CD4-positive, alpha-beta T cell (primary cell): ENCODE data around the gene TRPM4. TPM values are rescaled to one million over a fixed set of nuclear protein-coding genes. Genes with fewer than 3 reads are reported as not detected.

ENCODE experiments used
- ATAC-seq: fragments of 200-7000 bp; cut with Tn5 transposase; one replicate; pipeline ENCODE4 v1.10.0; 2022; ENCODE audit warnings: mild to moderate bottlenecking; ENCODE audit not compliant: poor library complexity
- CTCF ChIA-PET: fragments of 350-600 bp; sonication (Branson Sonifier 250); formaldehyde crosslinking; loops from one replicate; lab custom pipeline; 2021; ENCODE audit warnings: antibody characterized with exemption, inconsistent platforms; lab: Charles Lee
- POLR2A ChIA-PET: fragments of 350-600 bp; sonication (Branson Sonifier 250); formaldehyde crosslinking; loops from one replicate; lab custom pipeline; 2021; ENCODE audit warnings: antibody characterized with exemption, inconsistent platforms; lab: Charles Lee
- DNase-seq, 14 experiments: peaks; one replicate each; pipeline ENCODE4 v3.0.0-alpha.2; 2013 to 2020; ENCODE audit warnings: mixed read lengths in 2 of 14
- H3K27ac ChIP-seq, 2 donors: one replicate each; pipeline versions ENCODE4 v1.5.1 to v1.7.0; 2013; ENCODE audit warnings: low read length in 2 of 2, low read depth in 1 of 2, mild to moderate bottlenecking in 1 of 2
- H3K27me3 ChIP-seq, 2 experiments: 1 replicate in 1 of 2; 2 replicates in 1 of 2; pipeline versions ENCODE4 v1.6.1 to v1.7.0; 2013; ENCODE audit warnings: low read length in 2 of 2, control low read depth in 1 of 2, mild to moderate bottlenecking in 1 of 2, moderate library complexity in 1 of 2; ENCODE audit not compliant: insufficient read depth in 2 of 2, control insufficient read depth in 1 of 2
- H3K36me3 ChIP-seq: one replicate; pipeline ENCODE4 v1.6.1; 2013; ENCODE audit warnings: low read length, control low read depth; ENCODE audit not compliant: insufficient read depth
- H3K4me1 ChIP-seq: one replicate; pipeline ENCODE4 v1.6.1; 2013; ENCODE audit warnings: low read length, control low read depth; ENCODE audit not compliant: insufficient read depth
- H3K4me3 ChIP-seq: one replicate; pipeline ENCODE4 v1.5.1; 2013; ENCODE audit warnings: mild to moderate bottlenecking, low read length, moderate library complexity
- H3K9me3 ChIP-seq, 2 experiments: 1 replicate in 1 of 2; 2 replicates in 1 of 2; pipeline versions ENCODE4 v1.6.1 to v1.7.0; 2013; ENCODE audit warnings: low read length in 2 of 2, mild to moderate bottlenecking in 2 of 2, control low read depth in 1 of 2, moderate library complexity in 1 of 2; ENCODE audit not compliant: control insufficient read depth in 1 of 2, insufficient read depth in 1 of 2
- H3K27ac Mint-ChIP-seq: one replicate; pipeline ENCODE4 v1.8.0; 2020; ENCODE audit warnings: mixed read lengths
- H3K27me3 Mint-ChIP-seq: one replicate; pipeline ENCODE4 v1.8.0; 2021; ENCODE audit warnings: mixed read lengths
- H3K36me3 Mint-ChIP-seq: one replicate; pipeline ENCODE4 v1.8.0; 2021; ENCODE audit warnings: low read depth, mixed read lengths
- H3K4me1 Mint-ChIP-seq: one replicate; pipeline ENCODE4 v1.8.0; 2021; ENCODE audit warnings: low read depth, mixed read lengths
- H3K4me3 Mint-ChIP-seq: one replicate; pipeline ENCODE4 v1.8.0; 2020; ENCODE audit warnings: mild to moderate bottlenecking, mixed read lengths
- H3K9me3 Mint-ChIP-seq: one replicate; pipeline ENCODE4 v1.8.0; 2020; ENCODE audit warnings: mixed read lengths
- intact Hi-C, 2 experiments: fragments of 100-400 bp; cut with DNase I in 1 of 2; cut with micrococcal nuclease in 1 of 2; formaldehyde crosslinking; loops; one replicate each; pipeline versions ENCODE4 v1.15.1 to v1.9.0; 2023 to 2025; cut with DNase I, micrococcal nuclease
- total RNA-seq, 174 experiments: library from RNA in 2 of 174; stranded (reverse) in 2 of 174; gene quantifications; one replicate each; pipeline ENCODE4 v1.2.3 and lab custom pipeline; 2021 to 2026
- TF ChIP-seq, protein P1 (sequence below): fragments of 200-600 bp; IDR thresholded peaks from one replicate; pipeline ENCODE4 v1.8.0; 2022; ENCODE audit warnings: antibody characterized with exemption, mild to moderate bottlenecking

Gene TRPM4
- total RNA-seq, 2 experiments from 2014 or later = not detected

DNA sequence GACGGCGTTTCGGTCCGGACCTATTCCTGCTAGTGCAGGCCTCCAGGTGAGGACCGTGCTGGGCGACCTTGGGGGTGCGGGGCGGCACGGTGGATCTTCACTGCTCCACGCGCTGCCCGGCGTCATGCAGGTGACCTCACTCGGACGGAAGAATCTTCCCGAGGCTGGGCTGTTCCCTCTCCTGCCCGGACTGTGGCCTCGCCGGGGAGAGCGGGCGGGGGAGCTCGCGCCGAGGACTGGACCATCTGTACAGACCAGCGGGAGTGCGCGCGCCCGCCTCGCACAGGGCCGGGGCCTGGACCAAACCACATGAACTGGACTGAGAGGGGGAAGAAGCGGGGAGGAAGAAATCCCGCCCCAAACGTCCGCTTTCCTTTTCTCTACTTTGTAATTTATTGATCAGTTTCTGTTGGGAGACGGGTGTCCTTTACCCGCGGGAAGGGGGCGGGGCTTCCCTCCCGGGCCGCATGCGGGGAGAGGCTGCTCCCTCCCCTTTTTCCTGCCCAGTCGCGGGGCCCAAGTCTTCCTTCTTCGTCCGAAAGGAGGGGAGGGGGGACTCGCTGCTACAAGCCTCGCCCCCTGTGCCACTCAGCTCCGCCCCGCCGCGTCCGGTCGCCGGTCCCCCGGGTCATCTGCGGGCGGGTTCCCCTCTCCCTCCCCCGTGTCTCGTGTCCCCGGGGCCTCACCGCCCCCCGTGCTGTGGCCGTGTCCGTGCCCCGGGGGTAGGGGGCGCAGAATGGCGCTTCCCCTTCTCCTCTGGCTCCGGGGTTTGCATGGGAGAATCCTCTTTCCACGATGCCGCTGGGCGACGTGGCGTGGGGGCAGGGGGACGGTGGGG, 7.3 kb upstream of the TRPM4 start:
- Mint-ChIP-seq H3K27ac (no peak overlapping the region), H3K4me3 (peak overlapping the region; percentile 86), H3K27me3 (peaks cover 96% of the 10 kb centered on the region), H3K4me1 (peaks cover 53% of the 10 kb centered on the region), H3K36me3 (no peaks in the 10 kb centered on the region), H3K9me3 (no peaks in the 10 kb centered on the region)
- Histone ChIP-seq H3K4me3 (peak overlapping the region; percentile 62), H3K27ac (no peak overlapping the region), H3K27me3 (peaks cover 55 to 61% of the 10 kb centered on the region in 2 experiments), H3K4me1 (peaks cover 49% of the 10 kb centered on the region), H3K9me3 (peaks cover 0 to 52% of the 10 kb centered on the region in 2 experiments), H3K36me3 (no peaks in the 10 kb centered on the region)
- intact Hi-C loops = no loop called here
- DNase-seq = peak in 10 of 14 experiments; percentile 19 to 67 (median 46)
- ATAC-seq = no peak
- ChIA-PET POLR2A (interaction anchor here (0.5 to 0.7 kb wide), 2 partner anchors 20 to 440 kb away, joined by 4 to 5 read pairs; no protein-coding TSS in a partner anchor), CTCF (interaction anchor here (1.1 kb wide), 1 partner anchor 48 kb away, joined by 3 read pairs; no protein-coding TSS in a partner anchor)
- TF ChIP-seq, protein P1, sequence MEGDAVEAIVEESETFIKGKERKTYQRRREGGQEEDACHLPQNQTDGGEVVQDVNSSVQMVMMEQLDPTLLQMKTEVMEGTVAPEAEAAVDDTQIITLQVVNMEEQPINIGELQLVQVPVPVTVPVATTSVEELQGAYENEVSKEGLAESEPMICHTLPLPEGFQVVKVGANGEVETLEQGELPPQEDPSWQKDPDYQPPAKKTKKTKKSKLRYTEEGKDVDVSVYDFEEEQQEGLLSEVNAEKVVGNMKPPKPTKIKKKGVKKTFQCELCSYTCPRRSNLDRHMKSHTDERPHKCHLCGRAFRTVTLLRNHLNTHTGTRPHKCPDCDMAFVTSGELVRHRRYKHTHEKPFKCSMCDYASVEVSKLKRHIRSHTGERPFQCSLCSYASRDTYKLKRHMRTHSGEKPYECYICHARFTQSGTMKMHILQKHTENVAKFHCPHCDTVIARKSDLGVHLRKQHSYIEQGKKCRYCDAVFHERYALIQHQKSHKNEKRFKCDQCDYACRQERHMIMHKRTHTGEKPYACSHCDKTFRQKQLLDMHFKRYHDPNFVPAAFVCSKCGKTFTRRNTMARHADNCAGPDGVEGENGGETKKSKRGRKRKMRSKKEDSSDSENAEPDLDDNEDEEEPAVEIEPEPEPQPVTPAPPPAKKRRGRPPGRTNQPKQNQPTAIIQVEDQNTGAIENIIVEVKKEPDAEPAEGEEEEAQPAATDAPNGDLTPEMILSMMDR = no peak

DNA sequence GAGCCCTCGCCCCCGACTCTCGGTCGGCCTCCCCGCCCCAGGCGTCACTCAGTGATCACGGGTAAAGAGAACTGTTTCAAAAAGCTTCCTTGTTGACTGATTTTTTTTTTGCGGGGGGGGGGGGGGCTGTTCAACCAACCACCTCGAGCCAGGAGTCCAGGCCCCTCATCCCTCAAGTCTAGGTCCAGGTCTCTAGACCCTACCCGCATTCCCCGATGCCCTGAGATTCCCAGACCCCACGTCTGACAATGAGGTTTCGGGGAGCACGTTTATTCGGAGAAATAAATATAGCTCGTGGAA, 6.7 kb upstream of the TRPM4 start:
- Mint-ChIP-seq H3K27me3 (peaks cover 96% of the 10 kb centered on the region), H3K27ac (no peak overlapping the region), H3K9me3 (no peaks in the 10 kb centered on the region), H3K4me1 (peaks cover 47% of the 10 kb centered on the region), H3K4me3 (peak overlapping the region; percentile 38), H3K36me3 (no peaks in the 10 kb centered on the region)
- DNase-seq = no peak
- Histone ChIP-seq H3K27me3 (peaks cover 59 to 61% of the 10 kb centered on the region in 2 experiments), H3K4me3 (peak overlapping the region; percentile 62), H3K9me3 (peaks cover 0 to 52% of the 10 kb centered on the region in 2 experiments), H3K4me1 (peaks cover 44% of the 10 kb centered on the region), H3K27ac (no peak overlapping the region), H3K36me3 (no peaks in the 10 kb centered on the region)
- TF ChIP-seq, protein P1 = no peak
- POLR2A ChIA-PET = interaction anchor here (0.5 to 0.7 kb wide), 2 partner anchors 21 to 440 kb away, joined by 4 to 5 read pairs; no protein-coding TSS in a partner anchor
- CTCF ChIA-PET = interaction anchor here (1.1 kb wide), 1 partner anchor 53 kb away, joined by 3 read pairs; no protein-coding TSS in a partner anchor
- intact Hi-C loops = no loop called here
- ATAC-seq = no peak

DNA sequence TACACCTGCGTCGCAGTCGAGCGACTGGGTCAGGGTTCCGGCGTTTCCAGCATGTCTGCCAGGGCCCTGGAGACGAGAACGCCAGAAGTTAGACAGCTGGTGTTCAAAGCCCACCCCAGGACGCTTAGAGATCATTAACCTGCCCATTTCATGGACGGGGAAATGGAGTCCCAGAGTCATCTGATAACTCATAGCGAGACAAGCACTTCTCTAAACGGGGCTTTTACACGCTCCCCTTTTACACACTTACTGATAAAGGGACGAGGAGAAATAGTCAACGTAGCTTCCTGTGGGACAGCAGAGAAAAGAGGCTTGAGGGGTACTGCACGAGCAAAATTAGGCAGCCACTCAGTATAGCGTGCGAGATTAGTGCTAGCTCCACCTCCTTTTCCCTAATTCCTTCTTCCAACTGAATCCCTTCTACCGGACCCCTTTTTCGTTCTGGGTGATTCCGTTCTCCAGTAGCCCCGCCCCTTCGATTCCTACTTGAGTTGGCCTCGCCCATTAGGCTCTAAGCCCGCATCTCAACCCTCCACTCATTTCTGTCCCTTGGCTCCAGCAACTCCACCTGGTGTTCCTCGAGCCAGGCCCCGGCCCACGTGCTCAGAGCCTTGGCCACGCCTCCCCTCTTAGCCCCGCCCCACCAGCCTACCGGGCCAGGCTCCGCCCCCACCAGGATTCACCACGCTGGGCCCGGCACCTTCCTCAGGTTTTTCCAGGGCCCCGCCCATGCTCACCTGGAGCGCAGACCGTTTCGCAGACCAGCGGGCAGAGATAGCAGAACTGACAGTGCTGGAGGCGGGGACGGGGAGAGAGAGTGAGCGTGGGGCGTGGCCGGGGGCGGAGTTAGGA, 6.1 kb upstream of the TRPM4 start:
- Histone ChIP-seq H3K27ac (no peak overlapping the region), H3K9me3 (peaks cover 0 to 52% of the 10 kb centered on the region in 2 experiments), H3K36me3 (no peaks in the 10 kb centered on the region), H3K4me3 (peak overlapping the region; percentile 62), H3K27me3 (peaks cover 59 to 61% of the 10 kb centered on the region in 2 experiments), H3K4me1 (peaks cover 39% of the 10 kb centered on the region)
- H3K4me3 Mint-ChIP-seq = peak overlapping the region; percentile 84
- no peaks in the 10 kb centered on the region for H3K36me3 Mint-ChIP-seq
- peak; percentile 31 for ATAC-seq
- intact Hi-C loops = no loop called here
- H3K9me3 Mint-ChIP-seq = no peaks in the 10 kb centered on the region
- peaks cover 42% of the 10 kb centered on the region for H3K4me1 Mint-ChIP-seq
- H3K27me3 Mint-ChIP-seq = peaks cover 95% of the 10 kb centered on the region
- ChIA-PET CTCF (interaction anchor here (1.1 kb wide), 1 partner anchor 54 kb away, joined by 3 read pairs; no protein-coding TSS in a partner anchor), POLR2A (interaction anchor here (0.5 to 0.7 kb wide), 2 partner anchors 22 to 439 kb away, joined by 4 to 5 read pairs; no protein-coding TSS in a partner anchor)
- peak in 4 of 14 experiments; percentile 24 to 70 (median 46) for DNase-seq
- no peak overlapping the region for H3K27ac Mint-ChIP-seq
- TF ChIP-seq, protein P1 = no peak
